Measurements from ENCODE around the gene SYTL4. TPM values are rescaled to one million over a fixed set of nuclear protein-coding genes. Genes with fewer than 3 reads are reported as not detected.

Gene SYTL4
- total and polyA plus RNA-seq, 2 of the 8 experiments (the other 6 are each of a cell fraction or from before 2014, with no cell fraction given): 0.11 TPM

GRCh38 chrX:100662170-100662569, 69.8 kb downstream of the SYTL4 start (continued):
- TF ChIP-seq SUZ12 (IDR thresholded peaks at IDR 0.05; ENCODE audit: low read length): no peak
- TF ChIP-seq SP2 (IDR thresholded peaks at IDR 0.05; ENCODE audit: low read length): no peak
- no peak for TF ChIP-seq KDM1A (IDR thresholded peaks at IDR 0.05; ENCODE audit: borderline replicate concordance, low read length)
- TF ChIP-seq CHD1 (IDR thresholded peaks at IDR 0.05; ENCODE audit: low read depth, low read length): no peak
- TF ChIP-seq RNF2 (IDR thresholded peaks at IDR 0.05; ENCODE audit: borderline replicate concordance, low read depth, low read length, missing control alignments, poor library complexity, severe bottlenecking): no peak
- no peak for TF ChIP-seq CHD2 (IDR thresholded peaks at IDR 0.05; ENCODE audit: low read length)
